Heart right ventricle (tissue), 16 donors: ENCODE measurements around the gene KLF1. TPM values are rescaled to one million over a fixed set of nuclear protein-coding genes. Genes with fewer than 3 reads are reported as not detected.

Experiments
- ATAC-seq, 8 donors: fragments of 200-7000 bp; cut with Tn5 transposase; one replicate each; pipeline ENCODE4 v1.9.1; 2020; ENCODE audit warnings: mild to moderate bottlenecking in 8 of 8, moderate library complexity in 8 of 8, moderate number of reproducible peaks in 1 of 8
- DNase-seq, 2 donors: peaks; one replicate each; pipeline ENCODE4 v3.0.0-alpha.2; 2020
- H3K27ac ChIP-seq, 10 donors: fragments of 200-600 bp; sonication (generic) in 2 of 10; one replicate each; pipeline versions ENCODE4 v1.5.0 to v1.8.0; 2020 to 2022; ENCODE audit warnings: mild to moderate bottlenecking in 3 of 10
- H3K27me3 ChIP-seq, 7 donors: fragments of 200-600 bp; one replicate each; pipeline ENCODE4 v1.8.0; 2021 to 2022; ENCODE audit warnings: mild to moderate bottlenecking in 2 of 7
- H3K36me3 ChIP-seq, 9 donors: fragments of 200-600 bp; sonication (generic) in 1 of 9; one replicate each; pipeline versions ENCODE4 v1.5.0 to v1.8.0; 2020 to 2022; ENCODE audit warnings: mild to moderate bottlenecking in 2 of 9
- H3K4me1 ChIP-seq, 9 donors: fragments of 200-600 bp; sonication (generic) in 1 of 9; one replicate each; pipeline versions ENCODE4 v1.5.0 to v1.8.0; 2020 to 2022; ENCODE audit warnings: mild to moderate bottlenecking in 4 of 9
- H3K4me3 ChIP-seq, 10 donors: fragments of 200-600 bp; sonication (generic) in 2 of 10; one replicate each; pipeline versions ENCODE4 v1.5.0 to v1.8.0; 2020 to 2022; ENCODE audit warnings: mild to moderate bottlenecking in 7 of 10, moderate library complexity in 2 of 10
- H3K9me3 ChIP-seq, 11 donors: fragments of 200-600 bp in 10 of 11; sonication (generic) in 2 of 11; one replicate each; pipeline versions ENCODE4 v1.5.0 to v1.8.0; 2013 to 2022; ENCODE audit warnings: mild to moderate bottlenecking in 2 of 11, control low read depth in 1 of 11, moderate library complexity in 1 of 11
- CTCF ChIP-seq, 9 donors: fragments of 200-600 bp; sonication (generic) in 2 of 9; IDR thresholded peaks; one replicate each; pipeline versions ENCODE4 v1.5.0 to v1.8.0; 2021 to 2022; ENCODE audit warnings: antibody characterized with exemption in 9 of 9, mild to moderate bottlenecking in 5 of 9, moderate library complexity in 1 of 9
- WGBS, 2 donors: extraction: QIAGEN DNeasy Blood & Tissue Kit; methylation state at CpG; one replicate each; pipeline ENCODE4 v1.1.7; 2013; ENCODE audit warnings: inconsistent platforms in 1 of 2; 5-methylcytosine and 5-hydroxymethylcytosine counted together
- intact Hi-C, 10 donors: fragments of 100-400 bp; cut with DNase I; formaldehyde crosslinking; loops; one replicate each; pipeline versions ENCODE4 v1.11.1 to v1.14.2; 2022
- microRNA-seq, 2 donors: library from miRNA; unstranded; fragments of <30 nt; microRNA quantifications; one replicate each; pipeline ENCODE4 v1.2.0, GENCODE V29; 2021
- polyA plus RNA-seq, 2 donors: library from polyadenylated mRNA; stranded (reverse); fragments of 200-250 nt; gene quantifications; one replicate each; pipeline ENCODE4 v1.2.3, GENCODE V29; 2013
- total RNA-seq, 10 donors: library from RNA; stranded (reverse); fragmentation: NEBNext Ultra II Directional in 3 of 10; extraction: Animal tissue kit (Norgen Biotek cat#: 25700) in 3 of 10; gene quantifications; one replicate each; pipeline versions ENCODE4 v1.2.1 to v1.2.4, GENCODE V29; 2021 to 2023
- donor health status: Arrhythmogenic right ventricular cardiomyopathy.
- donor health status: ischemic (EF 13 %, LVEDD 7.1; RV severe dilation, severe dysfunction).
- donor health status: healthy with polysubstance abuse.
- donor health status: DM: no; HTN: yes; CAD: no.
- donor health status: DM: no; HTN: no; CAD: no.
- donor health status: ischemic (EF 25% LVEDD 6.9; RV normal size, moderate dysfunction).
- donor health status: ischemic (EF 25% LVEDD 5.7; RV mildly dilated, moderate dysfunction).
- donor health status: healthy.
- donor health status: DM: yes; HTN: yes; CAD: no.
- donor health status: Ischemic cardiomyopathy.
- donor health status: ischemic (EF 35%, LVEDD 5.7; RV mildly dilated, moderate dysfunction).
- donor health status: nonischemic (EF 11% LVEDD 7.7; RV severe dilation, severe dysfunction).
- donor health status: DM: yes; HTN: yes; CAD: no.
- donor health status: PGD.
- donor health status: ischemic (EF 29% LVEDD 5.4; RV normal size, mild dysfunction).
- donor health status: nonischemic (EF 23%, LVEDD 6.1; RV moderate dilation, normal function).

KLF1 gene
- total and polyA plus RNA-seq, 12 donors = 0.13 TPM; not detected in 11

GRCh38 chr19:12837225-12837624 lies 49.8 kb downstream of the KLF1 start:
- WGBS, 2 donors = 82 to 90% methylated on average over 4 of the region's 4 CpGs

GRCh38 chr19:12836529-12836863 lies 50.5 kb downstream of the KLF1 start:
- Histone ChIP-seq H3K9me3 (no peaks in the 10 kb centered on the region), H3K36me3 (no peaks in the 10 kb centered on the region), H3K4me3 (no peak overlapping the region), H3K27ac (no peak overlapping the region), H3K27me3 (peaks cover 39 to 100% (median 99%) of the 10 kb centered on the region in 7 donors), H3K4me1 (peaks cover 4 to 45% (median 23%) of the 10 kb centered on the region in 9 donors)
- intact Hi-C loops = no loop called here
- 4 to 7% methylated on average over 6 of the region's 6 CpGs for WGBS, 2 donors
- DNase-seq (no peak), ATAC-seq (no peak)
- TF ChIP-seq CTCF (IDR thresholded peaks at IDR 0.05) = no peak

More at GRCh38 chr19:12837225-12837624, 49.8 kb downstream of the KLF1 start:
- no peak for TF ChIP-seq CTCF (IDR thresholded peaks at IDR 0.05)
- no peaks in the 10 kb centered on the region for H3K36me3 ChIP-seq
- H3K4me1 ChIP-seq = peaks cover 4 to 46% (median 23%) of the 10 kb centered on the region in 9 donors
- ATAC-seq (no peak), DNase-seq (no peak)
- no peaks in the 10 kb centered on the region for H3K9me3 ChIP-seq
- no peak overlapping the region for H3K27ac ChIP-seq
- intact Hi-C loops = no loop called here
- H3K27me3 ChIP-seq = peaks cover 36 to 100% (median 99%) of the 10 kb centered on the region in 7 donors
- no peak overlapping the region for H3K4me3 ChIP-seq

- TF ChIP-seq CTCF (IDR thresholded peaks at IDR 0.05) = no peak
- intact Hi-C loops = no loop called here
- Histone ChIP-seq H3K4me1 (peaks cover 4 to 35% (median 17%) of the 10 kb centered on the region in 9 donors), H3K4me3 (no peak overlapping the region), H3K27ac (no peak overlapping the region), H3K9me3 (no peaks in the 10 kb centered on the region), H3K27me3 (peaks cover 36 to 100% (median 96%) of the 10 kb centered on the region in 7 donors), H3K36me3 (no peaks in the 10 kb centered on the region)
- DNase-seq (peak in 1 of 2 donors; percentile 19), ATAC-seq (no peak)
- 5 to 7% methylated on average over 39 of the region's 39 CpGs for WGBS, 2 donors
These were observed 51.8 kb downstream of the KLF1 start for GRCh38 chr19:12834976-12835757.

DNA sequence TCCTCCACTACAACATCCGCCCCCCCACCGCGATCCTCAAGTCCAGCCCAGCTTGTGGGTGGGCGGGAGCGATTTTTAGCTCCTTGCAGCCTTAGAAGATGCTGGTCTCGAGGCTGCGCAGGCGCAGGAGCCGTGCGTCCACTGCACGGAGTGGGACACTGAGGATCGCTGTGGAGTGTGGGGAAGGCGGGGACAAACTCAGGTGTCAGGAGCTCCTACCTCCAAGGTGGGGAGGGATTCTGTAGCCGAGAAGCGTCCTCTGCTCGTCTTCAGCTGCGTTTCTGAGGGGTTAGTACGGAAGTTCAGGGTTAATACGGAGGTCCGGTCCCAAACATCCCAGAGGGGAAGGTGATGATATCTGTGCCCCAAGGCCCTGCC lies 52.4 kb downstream of the KLF1 start, which contains the start of gene RTBDN:
Gene RTBDN (minus strand): TSS at position 14 of the 378 bp plus-strand sequence. CDS start 4,600 bp downstream, outside the sequence.
- H3K4me1 ChIP-seq = peaks cover 4 to 35% (median 17%) of the 10 kb centered on the region in 9 donors

More for the DNA sequence above, 52.4 kb downstream of the KLF1 start, which contains the start of gene RTBDN:
- Histone ChIP-seq H3K4me3 (peak within 1 kb of the TSS in 9 of 10 donors; percentile 29 to 53 (median 43)), H3K9me3 (no peaks in the 10 kb centered on the region), H3K27ac (no peak within 1 kb of the TSS), H3K27me3 (peaks cover 36 to 100% (median 96%) of the 10 kb centered on the region in 7 donors), H3K36me3 (no peaks in the 10 kb centered on the region)
- ATAC-seq = no peak
- no peak for DNase-seq
- no peak for TF ChIP-seq CTCF (IDR thresholded peaks at IDR 0.05)
- 4 to 6% methylated on average over 20 of the region's 20 CpGs for WGBS, 2 donors
- intact Hi-C loops = no loop called here

Small RNAs within 50 kb of the gene (microRNA-seq; reads per million reads assigned to microRNA genes)
- gene MIR5695 = 0 to 0.60 reads per million in 2 donors
- gene MIR6794 = 0 reads per million in 2 donors

Other genes starting within 250 kb of the KLF1 start
- gene MAN2B1, start 220.5 kb downstream of the KLF1 start, total RNA-seq = 10 to 100 TPM; 14.2 to 89.9 (median 25.5) TPM
- gene MAN2B1, start 220.5 kb downstream of the KLF1 start, polyA plus RNA-seq = 10 to 100 TPM; 17.7 to 40.1 TPM
- 10 to 100 TPM in 1 of 10 donors, 1 to 10 TPM in 9; 5.5 to 10.7 (median 7.9) TPM for gene WDR83, start 220.4 kb downstream of the KLF1 start, total RNA-seq
- gene WDR83, start 220.4 kb downstream of the KLF1 start, polyA plus RNA-seq = 10 to 100 TPM; 14.5 to 19.7 TPM
- gene DHPS, start 205.3 kb downstream of the KLF1 start, total RNA-seq = 10 to 100 TPM; 43.6 to 59.3 (median 49.7) TPM
- 10 to 100 TPM; 64.5 to 82.2 TPM for gene DHPS, start 205.3 kb downstream of the KLF1 start, polyA plus RNA-seq
- not detected for gene GNG14, start 199.2 kb downstream of the KLF1 start, total RNA-seq
- gene GNG14, start 199.2 kb downstream of the KLF1 start, polyA plus RNA-seq = not detected
- gene FBXW9, start 190.6 kb downstream of the KLF1 start, total RNA-seq = 1 to 10 TPM; 1.2 to 3.1 (median 2.1) TPM
- gene FBXW9, start 190.6 kb downstream of the KLF1 start, polyA plus RNA-seq = 1 to 10 TPM; 1.2 to 4.6 TPM
- 10 to 100 TPM; 32.3 to 51.1 (median 41.6) TPM for gene TNPO2, start 163.3 kb downstream of the KLF1 start, total RNA-seq
- 10 to 100 TPM; 17.3 to 25.9 TPM for gene TNPO2, start 163.3 kb downstream of the KLF1 start, polyA plus RNA-seq
- 100 to 1,000 TPM in 3 of 10 donors, 10 to 100 TPM in 7; 82.2 to 143 (median 91.0) TPM for gene TRIR, start 152.5 kb downstream of the KLF1 start, total RNA-seq
- 100 to 1,000 TPM; 234 to 253 TPM for gene TRIR, start 152.5 kb downstream of the KLF1 start, polyA plus RNA-seq
- gene GET3, start 149.7 kb downstream of the KLF1 start, total RNA-seq = 10 to 100 TPM; 50.6 to 79.7 (median 60.1) TPM
- gene GET3, start 149.7 kb downstream of the KLF1 start, polyA plus RNA-seq = 100 to 1,000 TPM in 1 of 2 donors, 10 to 100 TPM in 1; 37.0 to 121 TPM
- gene BEST2, start 135.4 kb downstream of the KLF1 start, total RNA-seq = not detected
- not detected for gene BEST2, start 135.4 kb downstream of the KLF1 start, polyA plus RNA-seq
- 10 to 100 TPM; 47.8 to 79.3 (median 57.8) TPM for gene HOOK2, start 111.6 kb downstream of the KLF1 start, total RNA-seq
- 100 to 1,000 TPM in 1 of 2 donors, 10 to 100 TPM in 1; 29.7 to 173 TPM for gene HOOK2, start 111.6 kb downstream of the KLF1 start, polyA plus RNA-seq
- gene JUNB, start 95.7 kb downstream of the KLF1 start, total RNA-seq = 100 to 1,000 TPM in 4 of 10 donors, 10 to 100 TPM in 6; 22.4 to 247 (median 70.0) TPM
- 10 to 100 TPM; 41.2 to 65.4 TPM for gene JUNB, start 95.7 kb downstream of the KLF1 start, polyA plus RNA-seq
- gene PRDX2, start 85.4 kb downstream of the KLF1 start, total RNA-seq = 100 to 1,000 TPM; 532 to 789 (median 744) TPM
- gene PRDX2, start 85.4 kb downstream of the KLF1 start, polyA plus RNA-seq = 100 to 1,000 TPM; 235 to 827 TPM
- gene THSD8, start 85.1 kb downstream of the KLF1 start, total RNA-seq = 1 to 10 TPM in 9 of 10 donors, under 1 TPM in 1; 0.72 to 4.8 (median 2.4) TPM
- gene THSD8, start 85.1 kb downstream of the KLF1 start, polyA plus RNA-seq = 1 to 10 TPM; 2.7 to 3.8 TPM
- gene RNASEH2A, start 80.6 kb downstream of the KLF1 start, total RNA-seq = 1 to 10 TPM; 1.9 to 5.7 (median 4.1) TPM
- 1 to 10 TPM; 3.1 to 6.9 TPM for gene RNASEH2A, start 80.6 kb downstream of the KLF1 start, polyA plus RNA-seq
- gene RTBDN, start 52.6 kb downstream of the KLF1 start, total RNA-seq = not detected
- gene RTBDN, start 52.6 kb downstream of the KLF1 start, polyA plus RNA-seq = not detected
- under 1 TPM in 8 of 10 donors, not detected in 2; 0.15 to 0.88 (median 0.37) TPM for gene MAST1, start 48.7 kb downstream of the KLF1 start, total RNA-seq
- under 1 TPM; 0.07 to 0.23 TPM for gene MAST1, start 48.7 kb downstream of the KLF1 start, polyA plus RNA-seq
- gene DNASE2, start 5.8 kb downstream of the KLF1 start, total RNA-seq = 10 to 100 TPM; 16.9 to 34.9 (median 19.9) TPM
- gene DNASE2, start 5.8 kb downstream of the KLF1 start, polyA plus RNA-seq = 10 to 100 TPM; 10.5 to 25.6 TPM
- 10 to 100 TPM; 32.4 to 53.2 (median 45.1) TPM for gene GCDH, start 4.0 kb upstream of the KLF1 start, total RNA-seq
- 10 to 100 TPM; 22.6 to 72.3 TPM for gene GCDH, start 4.0 kb upstream of the KLF1 start, polyA plus RNA-seq
- under 1 TPM in 1 of 10 donors, not detected in 9; 0.21 TPM for gene SYCE2, start 32.1 kb upstream of the KLF1 start, total RNA-seq
- under 1 TPM; 0.10 to 0.22 TPM for gene SYCE2, start 32.1 kb upstream of the KLF1 start, polyA plus RNA-seq
- gene FARSA, start 46.5 kb upstream of the KLF1 start, total RNA-seq = 10 to 100 TPM; 31.0 to 53.0 (median 38.5) TPM
- 10 to 100 TPM; 23.2 to 81.4 TPM for gene FARSA, start 46.5 kb upstream of the KLF1 start, polyA plus RNA-seq
- gene CALR, start 51.4 kb upstream of the KLF1 start, total RNA-seq = 100 to 1,000 TPM; 265 to 683 (median 348) TPM
- gene CALR, start 51.4 kb upstream of the KLF1 start, polyA plus RNA-seq = 100 to 1,000 TPM; 197 to 830 TPM
- 100 to 1,000 TPM; 138 to 201 (median 148) TPM for gene RAD23A, start 58.7 kb upstream of the KLF1 start, total RNA-seq
- 100 to 1,000 TPM; 187 to 289 TPM for gene RAD23A, start 58.7 kb upstream of the KLF1 start, polyA plus RNA-seq
- 10 to 100 TPM; 18.4 to 33.9 (median 20.9) TPM for gene GADD45GIP1, start 70.0 kb upstream of the KLF1 start, total RNA-seq
- 100 to 1,000 TPM; 120 to 237 TPM for gene GADD45GIP1, start 70.0 kb upstream of the KLF1 start, polyA plus RNA-seq
- 10 to 100 TPM in 5 of 10 donors, 1 to 10 TPM in 5; 7.3 to 14.4 (median 10.1) TPM for gene DAND5, start 82.4 kb upstream of the KLF1 start, total RNA-seq
- gene DAND5, start 82.4 kb upstream of the KLF1 start, polyA plus RNA-seq = 1 to 10 TPM in 1 of 2 donors, under 1 TPM in 1; 0.71 to 4.2 TPM
- gene NFIX, start 108.3 kb upstream of the KLF1 start, total RNA-seq = 100 to 1,000 TPM; 111 to 162 (median 145) TPM
- 10 to 100 TPM; 16.8 to 34.2 TPM for gene NFIX, start 108.3 kb upstream of the KLF1 start, polyA plus RNA-seq
- gene LYL1, start 215.7 kb upstream of the KLF1 start, total RNA-seq = 1 to 10 TPM; 3.4 to 9.9 (median 6.1) TPM
- gene LYL1, start 215.7 kb upstream of the KLF1 start, polyA plus RNA-seq = 10 to 100 TPM; 11.5 to 13.0 TPM
- gene TRMT1, start 229.5 kb upstream of the KLF1 start, total RNA-seq = 10 to 100 TPM; 10.5 to 22.4 (median 14.2) TPM
- 10 to 100 TPM; 33.1 to 54.0 TPM for gene TRMT1, start 229.5 kb upstream of the KLF1 start, polyA plus RNA-seq
- 10 to 100 TPM; 31.1 to 58.0 (median 35.1) TPM for gene NACC1, start 231.1 kb upstream of the KLF1 start, total RNA-seq
- 10 to 100 TPM; 23.9 to 25.0 TPM for gene NACC1, start 231.1 kb upstream of the KLF1 start, polyA plus RNA-seq